IPS DF 4.7 (cell line): Measurements from ENCODE around the gene FRMD3.

Source experiments
- DNase-seq: peaks from one replicate; pipeline ENCODE4 v3.0.0-alpha.2; 2013; ENCODE audit warnings: low spot score; ENCODE audit errors: extremely low read depth

The FRMD3 gene

DNA sequence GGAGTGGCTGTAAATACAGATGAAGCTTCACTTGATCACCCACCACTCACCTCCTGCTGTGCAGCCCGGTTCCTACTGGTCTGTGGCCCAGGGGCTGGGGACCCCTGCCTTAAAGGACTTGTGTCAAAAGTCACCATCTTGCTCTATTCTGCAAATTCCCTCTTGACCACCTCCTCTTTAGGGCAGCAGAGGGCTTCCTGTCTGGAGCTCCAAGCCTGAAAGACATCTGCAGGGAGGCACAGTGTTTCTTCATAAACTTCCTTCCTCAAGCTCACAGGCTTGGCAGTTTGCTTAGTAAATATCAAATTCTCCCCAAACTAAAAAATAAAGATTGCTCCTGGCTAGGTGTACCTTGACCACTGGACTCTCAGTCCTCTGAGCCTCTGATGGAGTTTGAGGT, 104.4 kb downstream of the FRMD3 start:
- no peak for DNase-seq

DNA sequence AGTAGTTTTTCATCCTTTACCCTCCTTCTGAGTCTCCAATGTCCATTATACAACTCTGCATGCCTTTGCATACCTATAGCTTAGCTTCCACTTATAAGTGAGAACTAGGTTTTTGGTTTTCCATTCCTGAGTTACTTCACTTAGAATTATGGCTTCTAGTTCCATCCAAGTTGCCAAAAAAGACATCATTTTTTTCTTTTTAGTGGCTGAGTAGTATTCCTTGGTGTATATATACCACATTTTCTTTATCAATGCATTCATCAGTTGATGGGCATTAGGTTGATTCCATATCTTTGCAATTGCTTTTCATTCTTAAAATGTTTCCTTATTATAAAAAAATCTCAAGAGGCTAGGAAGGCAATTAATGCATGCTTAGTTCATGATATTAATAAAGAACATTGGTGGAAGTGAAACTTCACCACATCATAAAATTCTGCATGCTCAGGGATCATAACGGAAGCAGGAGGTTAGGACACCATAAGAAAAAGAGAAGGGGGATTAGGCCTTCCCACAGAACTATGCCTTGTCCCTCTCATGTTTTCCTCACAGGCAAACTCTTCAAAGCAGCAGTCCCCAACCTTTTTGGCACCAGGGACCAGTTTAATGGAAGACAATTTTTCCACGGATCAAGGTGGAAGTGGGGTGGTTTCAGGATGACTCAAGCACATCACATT, 105.2 kb downstream of the FRMD3 start:
- no peak for DNase-seq

DNA sequence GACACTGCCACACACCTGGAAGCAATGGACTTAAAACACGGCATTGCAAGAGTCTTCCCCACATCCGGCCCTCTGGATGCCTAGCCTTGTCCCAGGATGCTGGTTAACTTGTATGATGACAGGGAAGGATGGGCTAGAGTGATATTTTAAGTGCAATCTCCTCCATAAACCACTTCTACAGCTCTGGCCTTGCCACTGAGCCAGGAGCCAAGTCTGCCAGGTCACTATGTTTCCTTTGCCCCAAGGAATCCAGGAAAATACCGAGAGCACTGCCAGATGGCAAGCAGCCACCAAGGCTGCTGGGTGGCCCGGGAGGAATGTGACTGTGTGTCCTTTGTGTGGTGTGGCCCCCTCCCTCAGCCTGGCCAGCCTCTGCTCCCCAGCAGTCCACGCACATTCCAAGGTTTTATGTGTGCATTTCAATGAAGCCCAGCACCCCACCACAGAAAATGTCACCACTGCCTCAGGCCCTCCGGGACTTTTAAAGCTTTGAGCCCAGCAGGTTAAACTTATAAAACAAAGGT, 106.0 kb downstream of the FRMD3 start:
- no peak for DNase-seq

DNA sequence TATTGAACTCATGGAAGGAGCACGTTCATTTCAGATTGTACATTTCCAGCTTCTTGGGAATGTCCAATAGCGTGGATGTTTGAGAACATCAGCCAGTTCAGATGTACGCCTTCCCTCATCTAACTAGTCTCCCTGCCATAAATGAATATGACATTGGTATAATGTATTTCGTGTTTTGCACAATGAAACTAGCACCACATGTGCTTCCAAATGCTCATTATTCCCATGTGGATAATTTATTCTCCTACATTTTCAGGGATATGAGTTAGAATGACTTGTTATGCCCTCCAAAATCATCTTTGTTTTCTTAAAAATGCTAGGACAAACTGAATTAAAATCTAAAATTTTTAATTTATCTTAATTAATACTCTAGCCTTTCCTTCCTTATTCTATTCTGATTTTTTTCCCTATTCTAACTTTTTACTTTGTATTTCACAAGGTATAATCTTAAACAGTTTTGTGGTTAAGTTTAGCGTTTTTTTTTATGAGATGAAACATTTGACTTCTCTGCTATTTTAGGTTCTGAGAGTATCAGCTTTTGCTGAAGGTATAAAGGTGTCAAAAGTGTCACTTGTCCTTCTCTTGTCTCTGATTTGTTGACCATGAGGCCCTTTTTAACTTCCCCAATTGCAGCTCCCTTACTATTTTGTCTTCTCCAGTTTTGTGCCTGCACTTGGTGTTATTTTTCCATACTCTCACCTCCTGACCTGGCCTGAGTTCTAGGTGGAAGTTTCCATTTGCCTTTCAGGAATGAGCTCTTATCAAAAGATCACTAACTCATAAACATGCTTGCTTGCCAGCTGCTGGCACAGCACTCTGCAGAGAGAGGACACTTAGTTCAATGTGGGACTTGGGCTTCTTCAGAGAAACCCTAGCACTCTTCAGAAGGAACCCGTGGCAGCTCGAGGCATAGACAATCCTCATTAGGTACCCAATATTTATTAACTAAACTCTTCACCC, 106.8 kb downstream of the FRMD3 start:
- no peak for DNase-seq

DNA sequence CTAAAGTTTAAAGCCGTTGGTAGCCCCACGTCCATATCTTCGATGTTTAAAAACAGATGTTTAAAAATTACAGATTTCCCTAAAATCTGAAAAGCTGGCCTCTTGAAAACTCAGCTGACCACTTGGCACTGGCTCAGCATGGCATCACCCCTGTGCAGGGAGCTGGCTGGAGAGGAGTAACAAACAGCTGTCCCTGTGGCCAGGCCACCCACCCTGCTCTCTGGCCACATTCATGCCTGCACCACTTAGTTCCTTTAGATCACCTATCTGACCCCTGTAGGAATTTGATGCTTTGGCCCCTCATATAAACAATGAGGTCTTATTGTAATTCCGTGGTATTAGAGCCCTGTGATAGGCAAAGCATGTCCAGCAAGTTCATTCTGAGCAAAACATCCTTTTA, 107.5 kb downstream of the FRMD3 start:
- no peak for DNase-seq

GRCh38 chr9:83429229-83429628, 109.0 kb downstream of the FRMD3 start:
- no peak for DNase-seq

DNA sequence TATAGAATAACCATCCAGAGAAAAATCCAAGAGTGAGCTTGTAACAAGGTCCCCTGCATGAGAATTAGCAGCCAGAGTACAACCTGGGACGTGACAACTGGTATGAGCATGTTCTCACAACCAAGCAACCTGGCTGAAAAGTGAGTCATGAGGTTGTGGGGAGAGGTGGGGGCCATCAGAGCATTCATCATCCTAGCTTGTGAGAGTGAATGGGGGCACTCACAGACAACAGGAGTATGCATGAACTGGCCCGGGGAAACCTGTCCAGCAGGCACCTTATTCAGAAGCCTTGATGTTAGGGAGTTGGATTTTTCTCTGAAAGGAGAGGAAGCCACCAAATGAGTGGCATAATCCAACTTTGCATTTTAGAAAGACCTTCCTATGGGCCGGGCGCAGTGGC, 113.0 kb downstream of the FRMD3 start:
- DNase-seq = no peak

GRCh38 chr9:83424831-83425230, 113.4 kb downstream of the FRMD3 start:
- DNase-seq = no peak

DNA sequence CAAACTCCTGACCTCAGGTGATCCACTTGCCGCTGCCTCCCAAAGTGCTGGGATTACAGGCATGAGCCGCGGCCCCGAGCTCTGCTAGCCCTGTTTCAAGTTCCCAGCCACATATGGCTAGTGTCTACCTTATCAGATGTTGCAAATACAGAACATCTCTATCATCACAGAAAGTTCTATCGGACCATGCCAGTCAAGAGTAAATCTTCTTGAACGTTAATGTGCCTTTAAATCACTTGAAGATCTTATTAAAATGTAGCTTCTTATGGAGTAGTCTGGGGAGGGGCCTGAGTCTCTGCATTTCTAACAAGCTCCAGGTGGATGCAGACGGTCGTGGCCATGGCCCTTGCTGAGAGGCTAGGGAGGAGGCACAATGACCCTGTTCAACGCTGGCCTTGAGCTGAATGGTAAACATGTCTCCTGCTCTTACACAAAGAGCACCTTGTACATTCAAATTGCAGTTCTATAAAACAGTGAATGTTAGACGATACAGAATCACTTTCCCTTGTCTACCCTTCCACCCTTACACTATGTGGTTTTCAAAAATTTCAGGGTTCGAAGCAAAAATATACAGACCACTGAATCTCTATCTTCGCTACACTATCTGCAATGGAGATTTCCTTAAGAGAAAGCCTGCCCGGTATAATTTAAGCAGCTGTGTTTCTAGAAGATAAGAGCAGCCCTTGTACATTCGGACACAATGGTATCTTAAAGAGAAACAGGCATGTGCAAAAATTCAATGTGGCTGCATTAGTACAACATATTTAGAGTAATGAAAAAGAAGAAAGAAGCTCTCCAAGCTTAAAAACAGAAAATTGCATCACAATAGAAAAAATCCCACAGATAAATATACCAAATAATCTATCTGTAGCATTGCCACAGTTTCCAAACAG, 114.1 kb downstream of the FRMD3 start:
- DNase-seq = no peak

- no peak for DNase-seq
Observed at GRCh38 chr9:83422527-83422926, 115.7 kb downstream of the FRMD3 start.

DNA sequence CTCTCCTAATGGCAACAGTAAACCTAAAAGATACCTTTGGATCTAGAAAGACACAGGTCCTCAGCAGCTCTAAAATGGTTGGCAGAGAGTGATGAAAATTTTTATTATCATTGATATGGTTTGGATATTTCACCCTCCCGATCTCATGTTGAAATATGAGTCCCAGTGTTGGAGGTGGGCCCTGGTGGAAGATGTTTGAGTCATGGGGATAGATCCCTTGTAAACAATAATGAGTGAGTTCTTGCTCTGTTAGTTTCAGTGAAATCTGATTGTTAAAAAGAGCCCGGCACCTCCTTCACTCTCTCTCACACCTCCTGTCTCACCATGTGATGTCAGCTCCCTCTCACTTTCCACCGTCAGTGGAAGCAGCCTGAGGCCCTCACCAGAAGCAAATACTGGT, 117.7 kb downstream of the FRMD3 start:
- no peak for DNase-seq

- no peak for DNase-seq
Observed at GRCh38 chr9:83419961-83420360, 118.2 kb downstream of the FRMD3 start.

DNA sequence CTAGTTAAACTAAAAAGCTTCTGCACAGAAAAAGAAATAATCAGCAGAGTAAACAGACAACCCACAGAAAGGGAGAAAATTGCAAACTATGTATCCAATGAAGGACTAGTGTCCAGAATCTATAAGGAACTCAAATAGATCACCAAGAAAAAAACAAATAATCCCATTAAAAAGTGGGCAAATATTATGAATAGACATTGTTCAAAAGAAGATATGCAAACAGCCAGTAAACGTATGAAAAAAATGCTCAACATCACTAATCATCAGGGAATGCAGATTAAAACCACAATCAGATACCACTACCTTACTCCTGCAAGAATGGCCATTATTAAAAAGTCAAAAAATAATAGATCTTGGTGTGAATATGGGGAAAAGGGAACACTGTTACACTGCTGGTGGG, 119.9 kb downstream of the FRMD3 start:
- no peak for DNase-seq

DNA sequence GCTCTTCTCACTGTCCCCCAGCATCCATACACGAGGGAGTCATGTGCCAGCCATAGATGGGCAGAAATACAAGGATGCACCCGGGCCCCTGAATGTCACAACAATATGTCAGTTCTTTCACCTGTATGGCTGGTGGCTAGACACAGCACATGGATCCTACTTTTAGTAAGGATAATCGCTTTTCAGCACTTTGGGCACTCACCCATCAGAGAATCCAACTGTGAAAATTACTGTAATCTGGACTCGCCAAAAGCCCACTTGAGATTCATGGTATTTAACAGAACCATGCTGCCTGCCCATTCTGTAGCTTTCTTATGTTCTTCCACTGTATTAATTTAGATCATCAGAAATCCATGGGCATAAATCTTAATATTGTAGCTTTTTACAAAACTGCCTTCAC, 124.8 kb downstream of the FRMD3 start:
- DNase-seq = no peak

DNA sequence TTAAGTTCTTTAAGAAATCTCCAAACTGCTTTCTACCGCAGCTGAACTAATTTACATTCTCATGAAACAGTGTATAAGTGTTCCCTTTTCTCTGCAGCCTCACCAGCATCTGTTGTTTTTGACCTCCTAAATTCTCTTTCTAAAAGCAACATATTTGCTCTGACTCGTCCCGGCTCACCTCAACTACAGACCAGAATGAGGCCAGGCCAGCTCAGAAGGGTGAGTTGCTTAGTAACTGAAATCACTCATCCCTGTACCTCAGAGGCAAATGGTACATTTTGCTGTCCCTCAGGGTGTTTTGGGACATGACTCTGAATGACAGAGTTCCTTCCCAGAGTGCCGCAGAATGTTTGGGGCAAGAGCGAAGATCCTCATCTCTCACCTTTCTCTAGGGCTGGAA, 127.5 kb downstream of the FRMD3 start:
- DNase-seq = no peak

- no peak for DNase-seq
Observed at GRCh38 chr9:83406921-83407320, 131.3 kb downstream of the FRMD3 start.

DNA sequence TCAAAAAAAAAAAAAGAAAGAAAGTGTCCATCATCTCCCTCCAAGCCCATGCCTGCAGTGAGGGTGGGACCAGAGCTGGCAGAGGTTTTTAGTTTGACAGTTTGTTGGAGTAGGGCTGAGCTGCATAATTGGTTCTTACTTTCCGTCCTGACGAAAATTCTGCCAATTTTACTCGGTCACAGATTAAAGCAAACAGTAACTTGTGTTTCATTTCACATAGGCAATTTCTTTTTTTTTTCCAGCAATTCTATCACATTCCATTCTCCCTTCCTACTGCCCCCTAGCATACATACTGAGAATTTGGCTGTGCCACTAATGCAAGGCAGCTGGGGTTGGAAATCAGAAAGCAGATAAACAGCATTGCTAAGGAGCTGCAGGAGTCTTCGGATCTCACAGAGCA, 132.4 kb downstream of the FRMD3 start:
- DNase-seq = no peak

DNA sequence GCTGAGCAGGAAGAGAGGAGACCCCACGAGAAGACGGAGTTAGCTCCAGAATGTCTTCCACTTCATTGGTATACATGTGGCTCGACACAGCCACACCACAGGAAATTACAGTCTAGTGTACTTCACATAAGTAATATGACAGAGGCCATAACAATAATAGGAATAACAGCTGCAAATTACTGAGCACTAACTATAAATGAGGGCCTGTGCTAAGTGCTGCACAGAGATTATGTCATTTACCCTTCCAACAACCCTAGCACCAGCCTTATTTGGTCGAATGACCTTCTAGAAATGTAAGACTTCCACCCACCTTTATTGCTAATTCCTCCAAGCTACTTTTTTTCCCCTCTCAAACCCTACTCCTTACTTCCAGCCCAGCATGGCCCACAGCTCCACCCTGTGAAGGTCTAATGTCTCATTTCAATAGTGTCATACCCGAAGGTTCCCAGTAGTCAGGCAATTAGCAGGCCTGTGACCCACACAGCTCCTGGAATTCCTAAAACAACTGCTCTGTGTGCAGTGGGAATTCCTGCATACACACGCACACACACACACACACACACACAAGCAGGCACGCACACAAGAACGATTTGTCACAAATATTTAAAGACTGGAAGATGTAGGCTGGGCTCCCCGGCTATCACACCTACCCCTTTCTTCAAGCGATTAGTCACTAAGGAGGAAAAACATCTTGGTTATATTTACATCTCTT, 134.5 kb downstream of the FRMD3 start:
- no peak for DNase-seq

DNA sequence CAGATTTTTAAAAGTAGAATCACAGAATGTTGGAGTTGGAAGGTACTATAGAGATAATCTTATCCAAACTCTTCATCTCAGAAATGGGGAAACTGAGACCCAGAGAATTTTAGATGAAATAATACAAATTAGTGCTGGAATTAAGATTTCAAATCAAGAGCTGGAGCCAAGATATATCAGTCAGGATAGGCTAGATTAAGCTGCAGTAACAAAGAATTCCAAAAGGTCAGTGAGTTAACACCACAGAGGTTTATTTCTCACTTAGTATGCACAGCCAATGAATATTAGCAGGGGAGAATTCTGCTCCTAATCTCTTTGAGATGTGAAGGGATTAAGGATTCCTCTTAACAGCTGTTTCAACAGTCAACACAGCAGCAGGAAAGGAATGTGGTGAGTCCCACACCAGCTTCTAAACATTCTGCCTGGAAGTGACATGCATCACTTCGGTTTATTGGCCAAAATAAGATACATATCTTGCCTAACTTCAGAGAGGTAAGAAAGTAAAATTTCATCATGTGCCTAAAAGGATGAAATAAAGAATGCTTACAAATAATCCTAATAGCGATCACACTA, 136.8 kb downstream of the FRMD3 start:
- no peak for DNase-seq

- no peak for DNase-seq
Observed at GRCh38 chr9:83396813-83397212, 141.4 kb downstream of the FRMD3 start.

DNA sequence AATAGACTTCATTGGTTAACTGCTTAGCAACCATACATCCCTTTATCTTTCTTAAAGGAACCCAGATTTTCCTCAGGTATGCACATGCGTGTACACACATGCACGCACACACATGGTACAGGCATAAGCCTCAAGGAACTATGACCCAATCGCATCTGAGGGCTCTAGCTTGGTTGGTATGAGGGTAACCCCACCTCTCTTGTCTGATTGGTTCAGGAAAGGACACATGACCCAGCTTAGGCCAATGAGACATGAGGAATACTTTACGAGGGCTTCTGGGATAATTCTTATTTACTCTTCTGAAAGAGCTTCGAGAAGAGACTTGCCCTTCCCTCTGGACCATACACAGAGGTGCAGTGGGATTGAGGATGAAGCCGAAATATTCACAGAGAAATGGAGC, 141.9 kb downstream of the FRMD3 start:
- DNase-seq = no peak
